SU-DHL-6 (cell line): ENCODE results near the gene HELZ.

Experiments
- EZH2phosphoT487 ChIP-seq: fragments of 200-600 bp; sonication (generic), shearing (Covaris generic); conservative IDR thresholded peaks from 2 replicates; pipeline ENCODE4 v1.6.1; 2018; ENCODE audit warnings: mild to moderate bottlenecking, antibody characterized with exemption, low read length, moderate library complexity, mixed read lengths
- TF ChIP-seq, protein P1 (sequence below): fragments of 200-600 bp; sonication (generic); IDR thresholded peaks from one replicate; pipeline ENCODE4 v1.5.1; 2017; ENCODE audit warnings: antibody characterized with exemption, mild to moderate bottlenecking, low read length, moderate library complexity; ENCODE audit not compliant: insufficient read depth, poor library complexity, severe bottlenecking

DNA sequence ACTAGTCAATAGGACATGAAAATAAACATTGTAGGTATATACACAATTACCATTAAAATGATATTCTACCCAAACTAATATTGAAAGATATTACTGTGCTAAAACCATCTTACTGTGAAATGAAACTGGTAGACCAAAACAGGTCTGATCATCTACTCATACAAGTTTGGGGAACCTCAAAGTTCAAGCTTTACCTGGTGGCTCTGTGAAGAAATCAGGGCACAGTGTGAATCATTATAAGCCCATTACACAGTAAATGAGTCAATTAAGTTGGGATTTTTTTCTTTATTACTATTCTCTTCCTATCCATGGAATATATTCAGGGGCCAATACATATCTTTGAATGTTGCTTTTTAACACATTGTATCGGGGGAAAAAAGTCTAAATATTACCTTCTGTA is 57.1 kb downstream of the HELZ start:
- TF ChIP-seq, protein P1, sequence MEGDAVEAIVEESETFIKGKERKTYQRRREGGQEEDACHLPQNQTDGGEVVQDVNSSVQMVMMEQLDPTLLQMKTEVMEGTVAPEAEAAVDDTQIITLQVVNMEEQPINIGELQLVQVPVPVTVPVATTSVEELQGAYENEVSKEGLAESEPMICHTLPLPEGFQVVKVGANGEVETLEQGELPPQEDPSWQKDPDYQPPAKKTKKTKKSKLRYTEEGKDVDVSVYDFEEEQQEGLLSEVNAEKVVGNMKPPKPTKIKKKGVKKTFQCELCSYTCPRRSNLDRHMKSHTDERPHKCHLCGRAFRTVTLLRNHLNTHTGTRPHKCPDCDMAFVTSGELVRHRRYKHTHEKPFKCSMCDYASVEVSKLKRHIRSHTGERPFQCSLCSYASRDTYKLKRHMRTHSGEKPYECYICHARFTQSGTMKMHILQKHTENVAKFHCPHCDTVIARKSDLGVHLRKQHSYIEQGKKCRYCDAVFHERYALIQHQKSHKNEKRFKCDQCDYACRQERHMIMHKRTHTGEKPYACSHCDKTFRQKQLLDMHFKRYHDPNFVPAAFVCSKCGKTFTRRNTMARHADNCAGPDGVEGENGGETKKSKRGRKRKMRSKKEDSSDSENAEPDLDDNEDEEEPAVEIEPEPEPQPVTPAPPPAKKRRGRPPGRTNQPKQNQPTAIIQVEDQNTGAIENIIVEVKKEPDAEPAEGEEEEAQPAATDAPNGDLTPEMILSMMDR: no peak
- no peak for TF ChIP-seq EZH2phosphoT487
